Measurements from ENCODE around the gene IP6K1. TPM values are rescaled to one million over a fixed set of nuclear protein-coding genes. Genes with fewer than 3 reads are reported as not detected.

Gene IP6K1
- total and polyA plus RNA-seq, 4 donors: 16.1 to 54.9 (median 32.5) TPM

DNA sequence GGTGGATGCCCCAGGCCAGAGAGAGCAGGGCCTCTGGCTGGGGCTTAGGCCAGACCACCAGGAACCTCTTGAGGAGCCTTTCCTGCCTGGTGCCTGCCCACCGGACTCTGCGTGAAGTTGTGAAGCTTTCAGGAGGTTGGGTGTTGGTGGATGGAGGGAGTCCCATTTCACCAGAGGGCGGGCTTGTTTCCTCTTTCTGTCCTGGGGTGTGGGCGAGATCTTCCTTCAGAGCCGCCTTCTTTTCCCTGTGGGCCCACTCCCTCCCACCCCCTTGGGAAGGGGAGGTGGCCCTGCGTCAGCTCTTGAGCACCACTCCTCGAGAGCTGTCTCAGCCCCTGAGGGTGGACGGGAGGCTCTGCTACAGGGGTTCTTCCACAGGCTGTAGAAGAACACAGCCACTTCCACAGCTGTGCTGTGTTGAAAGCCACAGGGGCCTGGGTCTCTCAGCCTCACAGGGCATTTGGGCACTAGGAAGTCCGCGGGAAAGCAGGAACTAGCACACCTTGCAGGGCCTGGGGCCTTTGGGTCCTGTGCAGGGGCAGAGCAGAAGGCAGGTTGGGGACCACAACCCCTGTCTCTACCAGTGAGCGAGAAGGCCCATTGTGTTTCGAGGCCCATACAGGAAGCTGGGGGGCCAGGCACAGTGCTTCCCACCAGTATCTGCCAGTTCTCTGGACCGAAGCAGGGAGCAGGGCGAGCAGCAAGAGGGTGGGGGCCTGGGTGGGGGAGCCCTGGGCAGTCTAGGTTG lies 69.0 kb downstream of the IP6K1 start:
- no peak for ATAC-seq (ENCODE audit: insufficient read depth, low FRiP score)
- no peak for DNase-seq
- peaks cover 0 to 27% (median 17%) of the 10 kb centered on the region in 4 donors for H3K36me3 ChIP-seq (ENCODE audit: control insufficient read depth in 4 of 4, insufficient read depth in 4 of 4, low read length in 4 of 4)
- no peak overlapping the region for H3K27ac ChIP-seq (ENCODE audit: low read depth in 1 of 2, low read length in 1 of 2)
- H3K4me3 ChIP-seq: no peak overlapping the region
- no peaks in the 10 kb centered on the region for H3K9me3 ChIP-seq (ENCODE audit: control insufficient read depth in 4 of 4, insufficient read depth in 3 of 4, low read length in 3 of 4)
- H3K27me3 ChIP-seq (ENCODE audit: control insufficient read depth in 3 of 3, insufficient read depth in 3 of 3, low read length in 2 of 3): no peaks in the 10 kb centered on the region
- H3K4me1 ChIP-seq (ENCODE audit: control insufficient read depth in 5 of 5, insufficient read depth in 5 of 5, low read length in 5 of 5): peaks cover 0 to 21% (median 4%) of the 10 kb centered on the region in 5 donors
- TF ChIP-seq CTCF (IDR thresholded peaks at IDR 0.05; ENCODE audit: control extremely low read depth, extremely low read depth): no peak
- H3K9ac ChIP-seq (ENCODE audit: insufficient read depth in 1 of 2, low read length in 2 of 2): no peak overlapping the region
- 89 to 91% methylated on average over 13 to 14 of the region's 14 CpGs for WGBS, 2 donors

GRCh38 chr3:49716691-49717210 lies 69.6 kb downstream of the IP6K1 start:
- Histone ChIP-seq H3K4me1 (ENCODE audit: control insufficient read depth in 5 of 5, insufficient read depth in 5 of 5, low read length in 5 of 5) (peaks cover 0 to 16% (median 4%) of the 10 kb centered on the region in 5 donors), H3K9ac (ENCODE audit: insufficient read depth in 1 of 2, low read length in 2 of 2) (no peak overlapping the region), H3K9me3 (ENCODE audit: control insufficient read depth in 4 of 4, insufficient read depth in 3 of 4, low read length in 3 of 4) (no peaks in the 10 kb centered on the region), H3K27ac (ENCODE audit: low read depth in 1 of 2, low read length in 1 of 2) (no peak overlapping the region), H3K36me3 (ENCODE audit: control insufficient read depth in 4 of 4, insufficient read depth in 4 of 4, low read length in 4 of 4) (peaks cover 0 to 21% (median 14%) of the 10 kb centered on the region in 4 donors), H3K4me3 (no peak overlapping the region), H3K27me3 (ENCODE audit: control insufficient read depth in 3 of 3, insufficient read depth in 3 of 3, low read length in 2 of 3) (no peaks in the 10 kb centered on the region)
- ATAC-seq (ENCODE audit: insufficient read depth, low FRiP score) (no peak), DNase-seq (no peak)
- 95 to 96% methylated on average over 16 of the region's 16 CpGs for WGBS, 2 donors
- TF ChIP-seq CTCF (IDR thresholded peaks at IDR 0.05; ENCODE audit: control extremely low read depth, extremely low read depth): no peak

GRCh38 chr3:49716169-49716568 lies 70.2 kb downstream of the IP6K1 start:
- Histone ChIP-seq H3K27me3 (ENCODE audit: control insufficient read depth in 3 of 3, insufficient read depth in 3 of 3, low read length in 2 of 3) (no peaks in the 10 kb centered on the region), H3K9me3 (ENCODE audit: control insufficient read depth in 4 of 4, insufficient read depth in 3 of 4, low read length in 3 of 4) (no peaks in the 10 kb centered on the region), H3K4me3 (no peak overlapping the region), H3K4me1 (ENCODE audit: control insufficient read depth in 5 of 5, insufficient read depth in 5 of 5, low read length in 5 of 5) (peaks cover 0 to 16% (median 4%) of the 10 kb centered on the region in 5 donors), H3K27ac (ENCODE audit: low read depth in 1 of 2, low read length in 1 of 2) (no peak overlapping the region), H3K36me3 (ENCODE audit: control insufficient read depth in 4 of 4, insufficient read depth in 4 of 4, low read length in 4 of 4) (peaks cover 0 to 25% (median 10%) of the 10 kb centered on the region in 4 donors), H3K9ac (ENCODE audit: insufficient read depth in 1 of 2, low read length in 2 of 2) (no peak overlapping the region)
- no peak for DNase-seq
- ATAC-seq (ENCODE audit: insufficient read depth, low FRiP score): no peak
- TF ChIP-seq CTCF (IDR thresholded peaks at IDR 0.05; ENCODE audit: control extremely low read depth, extremely low read depth): no peak
- WGBS, 2 donors: 96% methylated on average over 7 of the region's 7 CpGs
